Right forelimb (tissue), 1 donor: Measurements from ENCODE around the gene TBCEL.
"Not testable (repeated sequence)": the region's sequence is repeated elsewhere in the genome, so short reads cannot be mapped to it uniquely, and the experiment has no call there.

Experiments used
- DNase-seq: peaks from one replicate; pipeline ENCODE4 v3.0.0-alpha.2; 2018

TBCEL gene

GRCh38 chr11:121109471-121109870 lies 85.6 kb downstream of the TBCEL start:
- no peak for DNase-seq

GRCh38 chr11:121109916-121110586 lies 86.1 kb downstream of the TBCEL start:
- no peak for DNase-seq

- no peak for DNase-seq
Measured at GRCh38 chr11:121110871-121111724, 87.2 kb downstream of the TBCEL start.

GRCh38 chr11:121112498-121113455 lies 88.9 kb downstream of the TBCEL start:
- peak; percentile 67 for DNase-seq

- no peak for DNase-seq
Measured at GRCh38 chr11:121113611-121114010, 89.7 kb downstream of the TBCEL start.

GRCh38 chr11:121115024-121115423 lies 91.1 kb downstream of the TBCEL start:
- not testable (repeated sequence) for DNase-seq

- no peak for DNase-seq
Measured at GRCh38 chr11:121117788-121118187, 93.9 kb downstream of the TBCEL start.

- DNase-seq, result no peak
Measured at GRCh38 chr11:121119440-121119839, 95.5 kb downstream of the TBCEL start.

GRCh38 chr11:121122328-121122727 lies 98.4 kb downstream of the TBCEL start:
- DNase-seq, result no peak

- DNase-seq, result no peak
Measured at GRCh38 chr11:121123496-121124069, 99.7 kb downstream of the TBCEL start.

GRCh38 chr11:121127809-121128208 lies 103.9 kb downstream of the TBCEL start:
- DNase-seq, result no peak

GRCh38 chr11:121129362-121130340 lies 105.7 kb downstream of the TBCEL start:
- DNase-seq, result no peak

GRCh38 chr11:121131656-121132055 lies 107.8 kb downstream of the TBCEL start:
- DNase-seq, result no peak

- no peak for DNase-seq
Measured at GRCh38 chr11:121132211-121132976, 108.5 kb downstream of the TBCEL start.

GRCh38 chr11:121134741-121135312 lies 110.9 kb downstream of the TBCEL start:
- DNase-seq, result no peak

- no peak for DNase-seq
Measured at GRCh38 chr11:121137005-121137404, 113.1 kb downstream of the TBCEL start.

- no peak for DNase-seq
Measured at GRCh38 chr11:121138259-121138658, 114.4 kb downstream of the TBCEL start.

GRCh38 chr11:121140369-121140768 lies 116.5 kb downstream of the TBCEL start:
- DNase-seq, result no peak
